Ureter (tissue), 1 donor: ENCODE data around the gene TMEM263. TPM values are rescaled to one million over a fixed set of nuclear protein-coding genes. Genes with fewer than 3 reads are reported as not detected.

Source experiments
- DNase-seq: peaks from one replicate; pipeline ENCODE4 v3.0.0-alpha.2; 2020; ENCODE audit warnings: low spot score
- total RNA-seq: library from RNA; stranded (reverse); gene quantifications from one replicate; pipeline ENCODE4 v1.2.4, GENCODE V29; 2023
- donor health status: DM: yes; HTN: yes; CAD: no.

The TMEM263 gene
- total RNA-seq, 1 donor from 2014 or later, result 30.7 TPM

- no peak for DNase-seq
Measured at GRCh38 chr12:106947461-106947860, 8.2 kb upstream of the TMEM263 start.

DNA sequence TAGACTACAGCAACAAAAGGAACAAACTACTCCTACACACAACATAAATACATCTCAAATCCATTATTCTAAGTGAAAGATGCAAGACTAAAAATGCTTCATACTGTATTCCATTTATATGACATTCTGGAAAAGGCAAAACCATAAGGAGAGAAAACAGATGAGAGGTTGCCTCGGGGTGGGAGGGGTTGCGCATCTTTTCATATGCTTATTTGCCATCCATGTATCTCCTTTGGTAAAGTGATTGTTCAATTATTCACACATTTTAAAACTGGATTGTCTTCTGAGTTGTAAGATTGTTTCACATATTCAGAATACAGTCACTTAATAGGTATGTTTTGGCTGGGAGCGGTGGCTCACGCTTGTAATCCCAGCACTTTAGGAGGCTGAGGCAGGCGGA lies 5.1 kb upstream of the TMEM263 start:
- DNase-seq, result no peak

- DNase-seq, result no peak
Measured at GRCh38 chr12:106953352-106954250, 2.1 kb upstream of the TMEM263 start.

DNA sequence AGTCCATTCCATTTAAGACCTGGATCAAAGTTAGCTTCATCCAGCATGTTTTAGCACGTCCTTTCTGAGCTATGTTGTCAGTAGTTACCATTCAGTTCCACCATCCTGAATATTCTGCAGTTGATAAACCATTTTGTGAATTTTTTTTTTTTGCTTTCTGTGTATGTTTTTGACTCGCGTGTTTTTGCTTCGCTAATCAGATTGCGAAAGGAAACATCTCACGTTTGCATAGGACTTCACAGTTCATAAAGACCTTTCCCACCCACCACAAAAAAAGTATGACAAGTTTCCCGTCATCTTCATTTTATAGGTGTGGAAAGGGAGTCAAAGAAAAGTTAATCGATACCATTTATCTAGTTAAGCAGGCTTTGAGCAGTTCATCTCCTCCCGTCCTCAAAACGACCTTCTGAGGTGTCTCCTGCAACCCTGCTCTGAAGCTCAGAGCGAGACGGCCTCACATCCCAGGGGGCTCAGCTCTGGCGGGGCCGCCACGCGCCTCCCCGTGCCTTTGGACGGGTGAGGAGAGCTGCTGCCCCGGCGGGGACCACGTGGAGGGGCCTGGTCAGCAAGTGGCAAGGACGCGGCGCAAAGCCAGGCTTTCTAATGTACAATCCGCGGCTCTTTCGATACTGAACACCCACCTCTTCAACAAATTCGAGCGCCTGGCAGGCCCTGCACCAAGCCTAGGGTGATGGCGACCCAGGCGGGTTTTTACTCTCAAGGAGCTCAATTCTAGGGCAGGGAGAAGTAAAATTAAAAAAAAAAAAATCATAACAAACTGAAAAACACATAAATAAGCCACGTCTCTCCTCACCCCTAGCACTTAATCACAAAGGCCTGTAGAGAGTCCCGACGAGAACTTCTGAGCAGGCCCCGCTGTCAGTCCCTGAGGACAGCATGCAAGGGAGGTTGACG lies 988 bp upstream of the TMEM263 start:
- peak; percentile 53 for DNase-seq

DNA sequence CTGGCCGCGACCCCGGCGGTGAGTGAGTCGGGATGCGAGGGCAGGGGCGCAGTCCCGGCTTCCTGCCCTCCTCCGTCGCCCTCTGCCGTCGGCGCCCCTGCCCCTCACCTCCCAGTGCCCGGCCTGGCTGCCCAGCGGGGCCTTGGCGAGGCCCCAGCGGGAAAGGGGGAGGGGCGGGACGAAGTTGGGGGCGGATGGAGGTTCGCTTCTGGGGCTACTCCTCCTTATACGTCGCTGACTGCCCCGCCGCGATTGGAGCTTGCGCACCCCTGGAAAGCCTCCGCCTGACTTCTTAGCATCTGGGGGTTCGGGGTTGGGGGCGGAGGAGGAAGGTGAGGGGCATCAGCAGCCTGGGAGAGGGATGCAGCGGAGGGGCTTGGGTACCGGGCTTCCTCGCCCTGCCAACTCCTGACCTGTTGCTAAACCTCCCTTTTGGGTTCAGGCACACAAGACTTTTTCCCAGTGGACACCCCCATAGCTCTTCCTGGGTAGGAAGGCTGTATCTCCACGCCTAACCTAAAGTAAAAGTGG lies 406 bp downstream of the TMEM263 start:
- peak; percentile 72 for DNase-seq

- DNase-seq, result no peak
Measured at GRCh38 chr12:106957583-106957982, 1.9 kb downstream of the TMEM263 start.

- DNase-seq, result no peak
Measured at GRCh38 chr12:106960443-106960842, 4.7 kb downstream of the TMEM263 start.

- no peak for DNase-seq
Measured at GRCh38 chr12:106962286-106962685, 6.6 kb downstream of the TMEM263 start.

DNA sequence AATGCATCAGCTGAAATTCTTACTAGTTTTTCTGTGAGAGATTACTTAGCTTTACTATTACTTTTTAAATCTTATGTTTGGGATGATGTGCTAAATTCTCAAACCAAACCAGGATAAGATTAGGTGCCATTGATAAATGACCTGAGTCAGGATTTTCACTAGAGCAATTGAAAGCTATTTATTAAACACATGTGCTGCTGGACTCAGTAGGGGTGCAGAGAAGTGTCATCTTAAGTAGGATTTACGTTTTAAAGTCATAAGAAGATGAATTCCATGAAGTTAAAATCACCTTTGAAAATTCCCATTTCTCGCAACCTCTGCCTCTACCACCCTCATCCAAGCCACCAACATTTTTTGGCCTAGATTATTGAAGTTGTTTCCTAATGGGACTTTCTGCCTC lies 8.8 kb downstream of the TMEM263 start:
- no peak for DNase-seq

- DNase-seq, result no peak
Measured at GRCh38 chr12:106971065-106971464, 15.4 kb downstream of the TMEM263 start.

- DNase-seq, result no peak
Measured at GRCh38 chr12:106973545-106973944, 17.8 kb downstream of the TMEM263 start.

GRCh38 chr12:106974511-106974910 lies 18.8 kb downstream of the TMEM263 start:
- DNase-seq, result no peak

DNA sequence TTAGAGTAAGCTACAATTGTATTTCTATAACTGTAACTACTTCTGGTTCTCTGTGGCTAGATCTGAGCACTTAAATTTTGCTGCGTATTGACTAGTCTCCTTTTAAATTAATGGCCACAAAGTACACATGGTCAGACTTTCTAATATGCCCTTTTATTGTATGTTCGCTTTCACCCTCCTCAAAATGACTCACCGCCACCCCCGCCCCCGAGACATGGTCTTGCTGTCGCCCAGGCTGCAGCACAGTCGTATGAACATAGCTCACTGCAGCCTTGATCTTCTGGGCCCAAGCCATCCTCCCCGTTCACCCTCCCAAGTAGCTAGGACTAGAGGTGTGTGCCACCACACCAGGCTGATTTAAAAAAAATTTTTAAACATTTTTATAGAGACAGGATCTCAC lies 19.4 kb downstream of the TMEM263 start:
- no peak for DNase-seq

DNA sequence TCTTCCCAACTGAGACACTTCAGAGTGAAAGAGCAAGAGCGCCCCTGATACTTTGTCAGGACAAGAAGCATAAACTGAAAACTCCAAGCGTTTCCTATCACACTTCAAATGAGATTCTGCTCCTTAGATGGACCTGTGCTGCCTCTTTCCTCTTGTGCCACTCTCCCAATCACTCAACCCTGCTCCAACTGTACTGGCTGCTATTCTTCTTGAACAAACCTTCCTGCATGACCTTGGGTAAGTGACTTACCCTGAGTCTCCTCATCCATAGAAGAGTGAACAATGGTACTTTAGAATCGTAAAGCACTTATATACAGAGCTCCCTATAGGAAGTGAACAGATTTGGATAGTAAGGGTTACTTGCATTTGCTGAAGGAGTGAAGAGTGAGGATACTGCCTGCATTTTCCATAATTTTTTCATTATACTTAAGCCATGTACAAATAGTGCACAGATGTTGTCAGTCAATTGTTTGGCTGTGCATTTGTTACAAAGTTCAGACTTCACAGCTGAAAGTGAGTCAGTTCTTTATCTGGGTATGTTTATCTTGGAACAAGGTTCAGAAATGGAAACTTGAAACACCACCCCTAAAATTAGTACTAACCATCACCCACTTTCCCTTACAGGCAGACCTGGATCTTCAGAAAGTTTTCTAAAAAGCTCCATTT lies 20.4 kb downstream of the TMEM263 start:
- DNase-seq, result no peak

- DNase-seq, result no peak
Measured at GRCh38 chr12:106976668-106977067, 21.0 kb downstream of the TMEM263 start.

GRCh38 chr12:106978035-106978800 lies 22.5 kb downstream of the TMEM263 start:
- DNase-seq, result no peak

- DNase-seq, result no peak
Measured at GRCh38 chr12:106980944-106981343, 25.2 kb downstream of the TMEM263 start.

- no peak for DNase-seq
Measured at GRCh38 chr12:106981788-106982187, 26.1 kb downstream of the TMEM263 start.

GRCh38 chr12:106982229-106982628 lies 26.5 kb downstream of the TMEM263 start:
- no peak for DNase-seq

DNA sequence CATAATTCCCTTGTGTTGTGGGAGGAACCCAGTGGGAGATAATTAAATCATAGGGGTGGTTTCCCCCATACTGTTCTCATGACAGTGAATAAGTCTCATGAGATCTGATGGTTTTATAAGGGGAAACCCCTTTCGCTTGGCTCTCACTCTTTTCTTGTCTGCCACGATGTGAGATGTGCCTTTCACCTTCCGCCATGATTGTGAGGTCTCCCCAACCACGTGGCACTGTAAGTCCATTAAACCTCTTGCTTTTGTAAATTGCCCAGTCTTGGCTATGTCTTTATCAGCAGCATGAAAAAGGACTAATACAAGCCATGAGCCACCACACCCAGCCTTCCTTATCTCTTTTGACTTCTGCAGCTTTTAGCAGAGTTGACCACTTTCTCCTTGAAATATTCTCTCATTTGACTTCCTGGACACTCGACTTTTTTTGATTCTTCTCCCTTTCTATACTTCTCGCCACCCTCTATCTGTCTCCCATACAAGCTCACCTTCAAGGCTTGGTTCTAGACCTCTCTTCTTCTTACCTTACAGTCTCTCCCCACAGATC lies 29.0 kb downstream of the TMEM263 start:
- no peak for DNase-seq

- no peak for DNase-seq
Measured at GRCh38 chr12:106985479-106985878, 29.8 kb downstream of the TMEM263 start.
